Activated gamma-delta T cell treated with Interleukin-2 at 50 U/mL for 16 hours (primary cell): ENCODE data around the gene PATE3.

Experiments used
- DNase-seq: peaks from one replicate; pipeline ENCODE4 v3.0.0-alpha.2; 2020

Gene PATE3

GRCh38 chr11:125787827-125788226, at the start of gene PATE3:
TSS of gene PATE3 (plus strand) at chr11:125788127. CDS start at chr11:125788152, 25 bp downstream.
- DNase-seq: no peak

GRCh38 chr11:125740617-125741016, 47.3 kb upstream of the PATE3 start:
- no peak for DNase-seq

GRCh38 chr11:125743681-125744080, 44.2 kb upstream of the PATE3 start:
- no peak for DNase-seq

- DNase-seq: no peak
Measured at GRCh38 chr11:125745979-125746378, 41.9 kb upstream of the PATE3 start, which contains the start of gene PATE1. TSS of gene PATE1 (plus strand) at chr11:125746279. CDS start at chr11:125746305, 26 bp downstream.

GRCh38 chr11:125750629-125751028, 37.3 kb upstream of the PATE3 start:
- no peak for DNase-seq

- DNase-seq: no peak
Measured at GRCh38 chr11:125756050-125756449, 31.9 kb upstream of the PATE3 start.

GRCh38 chr11:125762445-125762844, 25.5 kb upstream of the PATE3 start:
- DNase-seq: no peak

GRCh38 chr11:125763483-125763882, 24.4 kb upstream of the PATE3 start:
- DNase-seq: no peak

- no peak for DNase-seq
Measured at GRCh38 chr11:125766251-125766650, 21.7 kb upstream of the PATE3 start.

- no peak for DNase-seq
Measured at GRCh38 chr11:125768336-125769046, 19.4 kb upstream of the PATE3 start.

GRCh38 chr11:125770583-125770982, 17.3 kb upstream of the PATE3 start:
- DNase-seq: no peak

- DNase-seq: no peak
Measured at GRCh38 chr11:125772834-125773505, 15.0 kb upstream of the PATE3 start.

- DNase-seq: no peak
Measured at GRCh38 chr11:125773516-125773915, 14.4 kb upstream of the PATE3 start.

GRCh38 chr11:125777309-125777708, 10.6 kb upstream of the PATE3 start:
- DNase-seq: no peak

- no peak for DNase-seq
Measured at GRCh38 chr11:125778728-125779127, 9.2 kb upstream of the PATE3 start, which contains the start of gene PATE2. TSS of gene PATE2 (minus strand) at chr11:125778828. CDS start at chr11:125778773, 55 bp downstream.

- DNase-seq: no peak
Measured at GRCh38 chr11:125784678-125785077, 3.2 kb upstream of the PATE3 start.

- no peak for DNase-seq
Measured at GRCh38 chr11:125790825-125791224, 2.9 kb downstream of the PATE3 start.

- DNase-seq: no peak
Measured at GRCh38 chr11:125797641-125798040, 9.7 kb downstream of the PATE3 start.

GRCh38 chr11:125799808-125800207, 11.9 kb downstream of the PATE3 start:
- DNase-seq: no peak

GRCh38 chr11:125802387-125802786, 14.5 kb downstream of the PATE3 start:
- DNase-seq: no peak

GRCh38 chr11:125807909-125808308, 20.0 kb downstream of the PATE3 start:
- no peak for DNase-seq

GRCh38 chr11:125833016-125833415, 45.1 kb downstream of the PATE3 start, which contains the start of gene PATE4:
TSS of gene PATE4 (plus strand) at chr11:125833316. CDS start at chr11:125833360, 44 bp downstream.
- DNase-seq: no peak

- no peak for DNase-seq
Measured at GRCh38 chr11:125835748-125836147, 47.8 kb downstream of the PATE3 start.
